Nephron (organoid): ENCODE data around the gene SEMA4B.
A peak's percentile ranks its signal among the peaks of the same experiment; 100 is the strongest.

ENCODE experiments used
- H3K27ac Mint-ChIP-seq, 3 experiments: 2 replicates each; pipeline ENCODE4 v1.8.0; 2020; ENCODE audit warnings: mixed read lengths in 3 of 3, mild to moderate bottlenecking in 2 of 3, moderate library complexity in 1 of 3
- H3K27me3 Mint-ChIP-seq: 2 replicates; pipeline ENCODE4 v1.8.0; 2021; ENCODE audit warnings: low read depth, mild to moderate bottlenecking, moderate library complexity, mixed read lengths
- H3K36me3 Mint-ChIP-seq: 2 replicates; pipeline ENCODE4 v1.8.0; 2020; ENCODE audit warnings: low read depth, mixed read lengths
- H3K4me1 Mint-ChIP-seq: 2 replicates; pipeline ENCODE4 v1.8.0; 2020; ENCODE audit warnings: mixed read lengths
- H3K4me3 Mint-ChIP-seq, 3 experiments: 2 replicates each; pipeline ENCODE4 v1.8.0; 2020; ENCODE audit warnings: mild to moderate bottlenecking in 3 of 3, mixed read lengths in 3 of 3, moderate library complexity in 2 of 3
- H3K9me3 Mint-ChIP-seq: 2 replicates; pipeline ENCODE4 v1.8.0; 2020; ENCODE audit warnings: mixed read lengths
- CTCF ChIP-seq, 3 experiments: fragments of 200-600 bp; sonication (generic); IDR thresholded peaks; one replicate each; pipeline ENCODE4 v1.5.0; 2021; ENCODE audit warnings: antibody characterized with exemption in 3 of 3; ENCODE audit not compliant: unreplicated experiment in 3 of 3

SEMA4B gene, protein sequence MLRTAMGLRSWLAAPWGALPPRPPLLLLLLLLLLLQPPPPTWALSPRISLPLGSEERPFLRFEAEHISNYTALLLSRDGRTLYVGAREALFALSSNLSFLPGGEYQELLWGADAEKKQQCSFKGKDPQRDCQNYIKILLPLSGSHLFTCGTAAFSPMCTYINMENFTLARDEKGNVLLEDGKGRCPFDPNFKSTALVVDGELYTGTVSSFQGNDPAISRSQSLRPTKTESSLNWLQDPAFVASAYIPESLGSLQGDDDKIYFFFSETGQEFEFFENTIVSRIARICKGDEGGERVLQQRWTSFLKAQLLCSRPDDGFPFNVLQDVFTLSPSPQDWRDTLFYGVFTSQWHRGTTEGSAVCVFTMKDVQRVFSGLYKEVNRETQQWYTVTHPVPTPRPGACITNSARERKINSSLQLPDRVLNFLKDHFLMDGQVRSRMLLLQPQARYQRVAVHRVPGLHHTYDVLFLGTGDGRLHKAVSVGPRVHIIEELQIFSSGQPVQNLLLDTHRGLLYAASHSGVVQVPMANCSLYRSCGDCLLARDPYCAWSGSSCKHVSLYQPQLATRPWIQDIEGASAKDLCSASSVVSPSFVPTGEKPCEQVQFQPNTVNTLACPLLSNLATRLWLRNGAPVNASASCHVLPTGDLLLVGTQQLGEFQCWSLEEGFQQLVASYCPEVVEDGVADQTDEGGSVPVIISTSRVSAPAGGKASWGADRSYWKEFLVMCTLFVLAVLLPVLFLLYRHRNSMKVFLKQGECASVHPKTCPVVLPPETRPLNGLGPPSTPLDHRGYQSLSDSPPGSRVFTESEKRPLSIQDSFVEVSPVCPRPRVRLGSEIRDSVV

DNA sequence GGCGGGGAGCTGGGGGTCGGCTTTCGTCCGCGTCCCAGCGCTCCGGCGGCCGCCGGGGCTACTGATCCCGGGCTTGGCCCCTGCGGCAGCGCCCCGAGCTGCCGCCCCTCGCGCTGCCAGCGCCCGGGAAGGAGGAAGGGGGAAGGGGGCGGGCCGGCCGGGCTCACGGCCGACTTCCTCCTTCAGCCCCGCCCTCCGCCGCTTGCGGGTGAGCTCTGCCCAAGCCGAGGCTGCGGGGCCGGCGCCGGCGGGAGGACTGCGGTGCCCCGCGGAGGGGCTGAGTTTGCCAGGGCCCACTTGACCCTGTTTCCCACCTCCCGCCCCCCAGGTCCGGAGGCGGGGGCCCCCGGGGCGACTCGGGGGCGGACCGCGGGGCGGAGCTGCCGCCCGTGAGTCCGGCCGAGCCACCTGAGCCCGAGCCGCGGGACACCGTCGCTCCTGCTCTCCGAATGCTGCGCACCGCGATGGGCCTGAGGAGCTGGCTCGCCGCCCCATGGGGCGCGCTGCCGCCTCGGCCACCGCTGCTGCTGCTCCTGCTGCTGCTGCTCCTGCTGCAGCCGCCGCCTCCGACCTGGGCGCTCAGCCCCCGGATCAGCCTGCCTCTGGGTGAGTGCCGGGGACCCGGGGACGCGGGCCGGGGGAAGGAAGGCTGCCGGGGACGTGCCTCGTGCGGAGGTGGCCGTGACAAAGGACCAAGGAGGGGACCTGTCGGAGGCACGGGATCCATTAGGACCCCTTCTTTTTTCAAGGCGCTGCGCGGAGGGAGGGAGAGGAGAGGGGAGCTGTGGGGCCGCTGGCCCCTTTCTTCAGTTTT is at the start of gene SEMA4B:
Gene SEMA4B (plus strand): TSS at position 201 of the 814 bp plus-strand sequence. CDS start 249 bp downstream, at position 450.
- Mint-ChIP-seq H3K4me3 (peak within 1 kb of the TSS; percentile 93 to 94 (median 94)), H3K9me3 (no peaks in the 10 kb centered on the region), H3K36me3 (no peaks in the 10 kb centered on the region), H3K27me3 (no peaks in the 10 kb centered on the region), H3K27ac (peak within 1 kb of the TSS; percentile 74 to 93 (median 93)), H3K4me1 (peaks cover 18% of the 10 kb centered on the region)
- no peak for TF ChIP-seq CTCF (IDR thresholded peaks at IDR 0.05; ENCODE audit: unreplicated experiment in 3 of 3)

GRCh38 chr15:90151989-90152645 is 49.0 kb upstream of the SEMA4B start:
- Mint-ChIP-seq H3K27ac (peak overlapping the region in 2 of 3 experiments; percentile 35 to 78), H3K4me3 (no peak overlapping the region), H3K9me3 (no peaks in the 10 kb centered on the region), H3K27me3 (peaks cover 3% of the 10 kb centered on the region), H3K36me3 (no peaks in the 10 kb centered on the region), H3K4me1 (peaks cover 18% of the 10 kb centered on the region)
- TF ChIP-seq CTCF (IDR thresholded peaks at IDR 0.05; ENCODE audit: unreplicated experiment in 3 of 3), result no peak

DNA sequence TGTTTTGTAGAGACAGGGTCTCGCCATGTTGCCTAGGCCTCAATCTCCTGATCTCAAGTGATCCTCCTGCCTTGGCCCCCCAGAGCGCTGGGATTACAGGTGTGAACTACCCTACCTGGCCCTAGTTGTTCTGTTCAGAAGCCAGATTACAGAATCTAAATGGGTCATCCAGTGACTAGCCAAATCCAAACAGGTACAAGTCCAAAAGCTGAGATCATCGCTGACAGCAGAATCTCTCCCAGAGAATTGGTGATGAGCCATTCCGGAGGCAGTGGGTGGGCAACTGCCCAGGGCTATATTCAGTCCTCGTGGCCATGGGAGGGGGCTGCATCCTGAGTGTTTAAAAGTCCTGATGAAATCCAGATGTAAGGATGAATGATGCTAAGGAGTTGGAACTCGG is 47.5 kb upstream of the SEMA4B start:
- Mint-ChIP-seq H3K27me3 (peaks cover 3% of the 10 kb centered on the region), H3K27ac (no peak overlapping the region), H3K36me3 (no peaks in the 10 kb centered on the region), H3K4me3 (no peak overlapping the region), H3K9me3 (no peaks in the 10 kb centered on the region), H3K4me1 (peaks cover 32% of the 10 kb centered on the region)
- TF ChIP-seq CTCF (IDR thresholded peaks at IDR 0.05; ENCODE audit: unreplicated experiment in 3 of 3), result no peak

GRCh38 chr15:90154246-90154645 is 46.9 kb upstream of the SEMA4B start:
- Mint-ChIP-seq H3K36me3 (no peaks in the 10 kb centered on the region), H3K4me1 (peaks cover 34% of the 10 kb centered on the region), H3K9me3 (no peaks in the 10 kb centered on the region), H3K27me3 (peaks cover 3% of the 10 kb centered on the region), H3K27ac (peak overlapping the region in 2 of 3 experiments; percentile 19 to 61), H3K4me3 (no peak overlapping the region)
- TF ChIP-seq CTCF (IDR thresholded peaks at IDR 0.05; ENCODE audit: unreplicated experiment in 3 of 3), result no peak

- no peaks in the 10 kb centered on the region for H3K9me3 Mint-ChIP-seq
- H3K27ac Mint-ChIP-seq, result peak overlapping the region; percentile 19 to 72 (median 61)
- H3K36me3 Mint-ChIP-seq, result no peaks in the 10 kb centered on the region
- no peak for TF ChIP-seq CTCF (IDR thresholded peaks at IDR 0.05; ENCODE audit: unreplicated experiment in 3 of 3)
- H3K4me1 Mint-ChIP-seq, result peaks cover 31% of the 10 kb centered on the region
- no peak overlapping the region for H3K4me3 Mint-ChIP-seq
- H3K27me3 Mint-ChIP-seq, result peaks cover 3% of the 10 kb centered on the region
These were observed 46.1 kb upstream of the SEMA4B start for GRCh38 chr15:90154861-90155626.
